HG03565 (cell line): Measurements from ENCODE around the gene PPIL3.

Source experiments
- ATAC-seq: cut with Tn5 transposase; IDR thresholded peaks from one replicate; pipeline ENCODE4 v1.9.1; 2021; ENCODE audit warnings: mild to moderate bottlenecking, moderate library complexity; ENCODE audit not compliant: unreplicated experiment

PPIL3 gene

DNA sequence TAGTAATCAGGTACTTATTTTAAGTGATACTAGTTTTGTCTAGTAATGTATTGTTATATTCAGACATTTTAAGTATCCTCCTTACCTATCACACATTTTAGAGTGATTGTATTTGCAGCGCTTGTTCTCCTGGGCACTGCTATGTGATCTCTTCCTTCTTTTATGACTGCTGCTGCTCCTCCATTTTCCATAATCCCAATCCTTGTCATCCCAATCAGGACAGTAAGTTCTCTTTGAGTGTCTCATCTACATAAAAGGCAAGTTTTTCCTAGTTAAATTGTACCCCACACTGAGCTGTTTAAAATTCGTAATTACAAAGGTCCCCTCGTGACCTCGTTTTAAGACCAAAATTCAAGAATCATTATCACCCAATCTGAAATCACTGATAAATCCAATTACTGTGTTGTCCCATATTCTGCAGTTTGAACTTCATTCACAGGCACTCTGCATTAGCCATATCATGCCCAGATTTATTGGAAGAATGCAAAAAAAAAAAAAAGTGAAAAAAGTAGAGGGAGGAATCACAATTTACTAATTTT is 27.2 kb downstream of the PPIL3 start:
- ATAC-seq = no peak

- ATAC-seq = no peak
Measured at GRCh38 chr2:200860092-200860795, 28.6 kb downstream of the PPIL3 start.

- ATAC-seq = no peak
Measured at GRCh38 chr2:200856806-200857205, 32.1 kb downstream of the PPIL3 start.

DNA sequence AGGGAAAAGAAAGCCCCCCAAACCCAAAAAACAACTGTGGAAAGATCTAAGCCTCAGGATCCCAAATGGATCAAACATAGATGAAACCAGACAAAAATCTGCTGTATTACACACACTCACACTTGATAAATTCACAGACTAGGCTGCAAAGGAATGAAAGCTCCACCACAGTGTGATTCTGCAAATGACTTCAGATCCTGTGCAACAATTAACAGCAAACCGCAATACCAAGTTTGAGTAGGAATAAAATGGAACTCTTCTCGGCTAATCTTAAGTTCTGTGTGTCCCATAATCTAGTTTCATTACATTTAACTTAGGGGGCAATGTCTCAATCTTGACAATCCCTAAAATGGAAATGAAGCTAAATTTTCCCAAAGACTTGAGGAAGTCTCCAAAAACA is 36.3 kb downstream of the PPIL3 start:
- no peak for ATAC-seq

DNA sequence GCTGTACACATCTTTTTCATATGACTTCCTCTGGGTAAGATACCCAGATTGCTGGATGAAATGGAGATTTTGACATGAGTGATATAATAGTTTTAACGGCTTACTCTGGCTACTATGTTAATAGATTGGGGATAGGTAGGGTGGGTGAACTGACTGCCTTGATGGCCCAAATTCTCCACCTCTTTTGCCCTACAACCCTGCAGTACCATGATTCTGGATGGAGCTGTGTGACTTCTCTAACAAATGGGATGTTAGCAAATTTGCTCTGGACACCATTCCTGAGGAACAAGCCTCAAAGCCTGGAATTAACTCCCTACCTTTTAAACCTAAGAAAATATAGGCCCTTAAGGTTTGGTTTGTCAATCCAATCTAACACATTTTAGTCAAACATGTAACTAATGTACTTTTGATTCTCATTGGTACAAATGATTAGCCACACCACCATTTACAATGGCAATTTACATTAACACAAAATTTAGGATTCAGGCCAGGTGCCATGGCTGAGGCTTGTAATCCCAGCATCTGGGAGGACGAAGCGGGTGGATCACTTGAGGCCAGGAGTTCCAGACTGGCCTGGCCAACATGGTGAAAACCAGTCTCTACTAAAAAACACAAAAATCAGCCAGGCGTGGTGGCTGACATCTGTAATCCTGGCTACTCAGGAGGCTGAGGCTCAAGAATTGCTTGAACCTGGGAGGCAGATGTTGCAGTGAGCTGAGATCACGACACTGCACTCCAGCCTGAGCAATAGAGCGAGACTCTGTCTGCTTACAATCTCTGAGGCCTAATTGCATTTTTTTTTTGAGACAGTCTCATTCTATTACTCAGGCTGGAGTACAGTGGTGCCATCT is 37.3 kb downstream of the PPIL3 start:
- ATAC-seq = no peak

DNA sequence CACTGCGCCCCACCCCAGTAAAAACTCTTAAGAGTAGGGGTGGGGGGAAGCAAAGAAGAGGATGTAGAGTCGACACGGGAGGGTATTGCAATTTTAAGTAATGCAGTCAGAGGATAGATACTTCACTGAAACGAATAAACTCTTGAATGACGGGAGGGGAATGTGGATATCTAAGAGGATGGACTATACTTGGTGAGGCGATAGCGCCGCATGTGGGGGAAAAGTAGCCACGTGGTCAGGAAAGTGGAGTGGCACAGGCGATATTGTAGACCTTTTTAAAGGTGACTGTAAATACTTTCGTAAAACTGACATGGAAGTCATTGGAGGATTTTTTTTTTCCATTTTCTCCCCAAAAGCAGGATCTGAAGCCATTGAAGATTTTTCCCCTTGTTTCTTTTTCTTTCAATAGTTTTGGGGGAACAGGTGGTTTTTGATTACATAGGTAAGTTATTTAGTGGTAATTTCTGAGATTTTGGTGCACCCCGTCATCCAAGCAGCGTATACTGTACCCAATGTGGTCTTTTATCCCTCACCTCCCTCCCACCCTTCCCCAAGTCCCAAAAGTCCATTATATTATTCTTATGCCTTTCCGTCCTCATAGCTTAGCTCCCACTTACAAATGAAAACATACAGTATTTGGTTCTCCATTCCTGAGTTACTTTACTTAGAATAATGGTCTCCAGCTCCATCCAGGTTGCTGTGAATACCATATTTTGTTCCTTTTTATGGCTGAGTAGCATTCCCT is 38.2 kb downstream of the PPIL3 start:
- ATAC-seq = no peak

DNA sequence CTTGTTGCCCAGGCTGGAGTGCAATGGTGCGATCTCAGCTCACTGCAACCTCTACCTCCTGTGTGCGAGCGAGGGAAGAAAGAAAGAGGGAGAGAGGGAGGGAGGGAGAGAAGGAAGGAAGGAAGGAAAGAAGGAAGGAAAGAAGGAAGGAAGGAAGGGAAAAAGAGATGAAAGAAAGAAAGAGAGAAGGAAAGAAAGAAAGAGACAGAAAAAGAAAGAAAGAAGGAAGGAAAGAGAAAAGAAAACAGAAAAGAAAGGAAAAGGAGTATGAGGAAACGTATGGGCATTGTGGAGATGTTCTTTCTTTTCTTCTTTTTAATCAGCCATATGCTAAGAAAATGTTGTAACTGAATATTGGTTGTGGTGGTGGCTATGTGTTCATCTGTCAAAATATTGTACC is 40.9 kb downstream of the PPIL3 start:
- ATAC-seq = no peak

DNA sequence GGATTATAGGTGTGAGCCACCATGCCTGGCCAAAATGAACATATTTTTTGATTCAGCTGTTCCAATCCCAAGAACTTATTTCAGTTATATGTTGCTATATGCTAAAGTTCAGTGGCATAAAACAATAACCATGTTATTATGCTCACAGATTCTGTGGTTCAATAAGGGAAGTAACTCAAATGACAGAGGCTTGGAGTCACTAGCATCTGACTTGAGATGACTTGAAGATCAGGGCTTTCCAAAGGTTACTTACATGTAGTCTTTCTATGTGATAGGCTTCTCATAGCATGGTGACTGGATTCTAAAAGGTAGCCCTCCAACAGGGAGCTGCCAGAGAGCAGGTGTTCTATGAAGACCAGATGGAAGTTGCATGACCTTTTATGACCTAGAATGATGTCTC is 41.6 kb downstream of the PPIL3 start:
- no peak for ATAC-seq

DNA sequence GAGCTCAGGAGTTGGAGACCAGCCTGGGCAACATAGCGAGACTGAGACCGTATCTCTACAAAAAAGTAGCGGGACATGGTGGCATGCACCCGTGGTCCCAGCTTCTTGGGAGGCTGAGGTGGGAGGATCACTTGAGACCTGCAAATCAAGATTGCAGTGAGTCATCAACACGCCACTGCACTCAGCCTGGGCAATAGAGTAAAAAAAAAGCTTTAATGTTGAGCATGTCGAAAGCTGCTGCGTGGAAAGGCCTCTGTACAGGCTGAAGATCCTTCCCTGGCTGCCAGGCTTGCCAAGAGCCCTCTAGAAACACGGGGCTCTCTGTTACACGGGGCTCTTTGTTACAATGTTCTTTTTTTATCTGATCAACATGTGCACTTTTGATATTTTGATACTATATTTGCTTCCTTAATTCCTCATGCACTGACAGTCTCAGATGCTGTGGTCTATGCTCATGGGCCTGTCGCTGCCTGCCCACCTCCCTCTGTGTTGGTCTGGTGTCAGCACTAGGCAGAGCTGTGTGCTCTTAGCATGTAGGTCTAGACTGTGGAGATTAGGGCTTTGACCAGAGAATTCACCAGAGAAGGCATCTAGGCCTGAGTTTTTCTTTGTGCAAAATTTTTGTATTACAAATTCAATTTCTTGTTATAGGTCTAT is 43.1 kb downstream of the PPIL3 start:
- no peak for ATAC-seq

- no peak for ATAC-seq
Measured at GRCh38 chr2:200845194-200845593, 43.7 kb downstream of the PPIL3 start.

GRCh38 chr2:200843993-200844948 is 44.6 kb downstream of the PPIL3 start:
- ATAC-seq = no peak

DNA sequence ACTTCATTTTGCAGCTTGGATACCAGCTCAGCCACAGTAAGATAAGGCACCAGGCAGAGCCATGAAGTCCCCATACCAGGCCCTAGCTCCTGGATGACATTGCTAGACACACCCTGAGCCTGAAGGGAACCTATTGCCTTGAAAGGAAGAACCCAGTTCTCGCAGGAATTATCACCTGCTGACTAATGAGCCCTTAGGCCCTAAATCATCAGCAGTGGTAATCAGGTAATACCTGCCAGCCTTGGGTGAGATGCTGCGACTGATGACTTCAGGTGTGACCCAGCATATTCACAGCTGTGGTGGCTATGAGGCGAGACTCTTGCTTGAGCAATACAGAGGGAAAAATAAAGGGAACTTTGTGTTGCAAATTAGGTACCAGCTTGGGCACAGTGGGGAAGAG is 49.4 kb downstream of the PPIL3 start:
- ATAC-seq = no peak

- no peak for ATAC-seq
Measured at GRCh38 chr2:200834701-200835100, 54.2 kb downstream of the PPIL3 start.

GRCh38 chr2:200829258-200829655 is 59.6 kb downstream of the PPIL3 start:
- ATAC-seq = no peak

- ATAC-seq = no peak
Measured at GRCh38 chr2:200828572-200829257, 60.2 kb downstream of the PPIL3 start.

- no peak for ATAC-seq
Measured at GRCh38 chr2:200828104-200828503, 60.8 kb downstream of the PPIL3 start.

- ATAC-seq = no peak
Measured at GRCh38 chr2:200821686-200822245, 67.1 kb downstream of the PPIL3 start.
